Measurements from ENCODE around the gene GASK1A. TPM values are rescaled to one million over a fixed set of nuclear protein-coding genes. Genes with fewer than 3 reads are reported as not detected.

GASK1A gene
- total RNA-seq, 2 donors from 2014 or later: 4.0 to 5.3 TPM

GRCh38 chr3:43095370-43095769 lies 116.3 kb downstream of the GASK1A start:
- 81 to 95% methylated on average over 4 to 5 of the region's 5 CpGs for WGBS, 2 experiments (ENCODE audit: insufficient coverage in 1 of 2, insufficient read length in 1 of 2)
- Histone ChIP-seq H3K9ac (ENCODE audit: extremely low read depth, low read length, poor library complexity, severe bottlenecking) (no peak overlapping the region), H3K36me3 (ENCODE audit: control insufficient read depth, insufficient read depth, low read length) (no peaks in the 10 kb centered on the region), H3K27ac (ENCODE audit: low read depth, low read length) (no peak overlapping the region), H3K9me3 (ENCODE audit: control insufficient read depth, low read length) (no peaks in the 10 kb centered on the region), H3K27me3 (ENCODE audit: control insufficient read depth, insufficient read depth, low read length, poor library complexity, severe bottlenecking) (no peaks in the 10 kb centered on the region), H3K4me1 (ENCODE audit: control insufficient read depth, insufficient read depth, low read length) (peaks cover 6% of the 10 kb centered on the region), H3K4me3 (ENCODE audit: low read length) (no peak overlapping the region)
- TF ChIP-seq CTCF (conservative IDR thresholded peaks at IDR 0.05): no peak
- Mint-ChIP-seq H3K4me3 (no peak overlapping the region), H3K27ac (no peak overlapping the region), H3K4me1 (peaks cover 15% of the 10 kb centered on the region), H3K27me3 (ENCODE audit: insufficient read depth) (no peaks in the 10 kb centered on the region), H3K36me3 (ENCODE audit: low read depth) (no peaks in the 10 kb centered on the region), H3K9me3 (no peaks in the 10 kb centered on the region)
- no peak for DNase-seq

- Mint-ChIP-seq H3K4me1 (peaks cover 15% of the 10 kb centered on the region), H3K27me3 (ENCODE audit: insufficient read depth) (no peaks in the 10 kb centered on the region), H3K36me3 (ENCODE audit: low read depth) (no peaks in the 10 kb centered on the region), H3K27ac (no peak overlapping the region), H3K4me3 (no peak overlapping the region), H3K9me3 (no peaks in the 10 kb centered on the region)
- H3K4me1 ChIP-seq (ENCODE audit: control insufficient read depth, insufficient read depth, low read length): peaks cover 6% of the 10 kb centered on the region
- no peaks in the 10 kb centered on the region for H3K9me3 ChIP-seq (ENCODE audit: control insufficient read depth, low read length)
- no peak for DNase-seq
- H3K27me3 ChIP-seq (ENCODE audit: control insufficient read depth, insufficient read depth, low read length, poor library complexity, severe bottlenecking): no peaks in the 10 kb centered on the region
- peak overlapping the region; percentile 36 for H3K4me3 ChIP-seq (ENCODE audit: low read length)
- H3K27ac ChIP-seq (ENCODE audit: low read depth, low read length): no peak overlapping the region
- H3K36me3 ChIP-seq (ENCODE audit: control insufficient read depth, insufficient read depth, low read length): no peaks in the 10 kb centered on the region
- WGBS, 2 experiments (ENCODE audit: insufficient coverage in 1 of 2, insufficient read length in 1 of 2): 80 to 82% methylated on average over 1 to 3 of the region's 3 CpGs
- no peak overlapping the region for H3K9ac ChIP-seq (ENCODE audit: extremely low read depth, low read length, poor library complexity, severe bottlenecking)
- no peak for TF ChIP-seq CTCF (conservative IDR thresholded peaks at IDR 0.05)
Measured at GRCh38 chr3:43096761-43097160, 117.7 kb downstream of the GASK1A start.

- H3K27me3 ChIP-seq (ENCODE audit: control insufficient read depth, insufficient read depth, low read length, poor library complexity, severe bottlenecking): no peaks in the 10 kb centered on the region
- DNase-seq: no peak
- H3K27ac ChIP-seq (ENCODE audit: low read depth, low read length): no peak overlapping the region
- 71 to 85% methylated on average over 3 to 4 of the region's 5 CpGs for WGBS, 2 experiments (ENCODE audit: insufficient coverage in 1 of 2, insufficient read length in 1 of 2)
- no peak for TF ChIP-seq CTCF (conservative IDR thresholded peaks at IDR 0.05)
- Mint-ChIP-seq H3K27ac (no peak overlapping the region), H3K27me3 (ENCODE audit: insufficient read depth) (no peaks in the 10 kb centered on the region), H3K9me3 (no peaks in the 10 kb centered on the region), H3K4me3 (no peak overlapping the region), H3K4me1 (peaks cover 15% of the 10 kb centered on the region), H3K36me3 (ENCODE audit: low read depth) (no peaks in the 10 kb centered on the region)
- no peak overlapping the region for H3K4me3 ChIP-seq (ENCODE audit: low read length)
- H3K36me3 ChIP-seq (ENCODE audit: control insufficient read depth, insufficient read depth, low read length): no peaks in the 10 kb centered on the region
- H3K4me1 ChIP-seq (ENCODE audit: control insufficient read depth, insufficient read depth, low read length): peaks cover 6% of the 10 kb centered on the region
- no peaks in the 10 kb centered on the region for H3K9me3 ChIP-seq (ENCODE audit: control insufficient read depth, low read length)
- H3K9ac ChIP-seq (ENCODE audit: extremely low read depth, low read length, poor library complexity, severe bottlenecking): no peak overlapping the region
Measured at GRCh38 chr3:43097400-43098080, 118.4 kb downstream of the GASK1A start.

Data from endodermal cell (in vitro differentiated cells).